GM21619 (cell line): ENCODE results near the gene ADGRE3.
A peak's percentile ranks its signal among the peaks of the same experiment; 100 is the strongest.

Source experiments
- ATAC-seq: cut with Tn5 transposase; IDR thresholded peaks from one replicate; pipeline ENCODE4 v1.9.1; 2021; ENCODE audit not compliant: unreplicated experiment

The ADGRE3 gene

GRCh38 chr19:14674764-14675163, at the start of gene ADGRE3:
ADGRE3 (minus strand) TSS chr19:14674844; CDS start chr19:14674770, 74 bp downstream.
- no peak for ATAC-seq

- ATAC-seq = no peak
Measured at GRCh38 chr19:14722127-14722526, 47.5 kb upstream of the ADGRE3 start.

GRCh38 chr19:14719162-14719561, 44.5 kb upstream of the ADGRE3 start:
- no peak for ATAC-seq

GRCh38 chr19:14718522-14719116, 44.0 kb upstream of the ADGRE3 start:
- ATAC-seq = no peak

- ATAC-seq = no peak
Measured at GRCh38 chr19:14715841-14716240, 41.2 kb upstream of the ADGRE3 start.

- ATAC-seq = no peak
Measured at GRCh38 chr19:14704450-14704849, 29.8 kb upstream of the ADGRE3 start.

GRCh38 chr19:14703833-14704232, 29.2 kb upstream of the ADGRE3 start:
- no peak for ATAC-seq

- ATAC-seq = no peak
Measured at GRCh38 chr19:14700711-14701375, 26.2 kb upstream of the ADGRE3 start.

GRCh38 chr19:14699641-14700040, 25.0 kb upstream of the ADGRE3 start:
- no peak for ATAC-seq

- no peak for ATAC-seq
Measured at GRCh38 chr19:14695471-14695870, 20.8 kb upstream of the ADGRE3 start.

- ATAC-seq = no peak
Measured at GRCh38 chr19:14694641-14695266, 20.1 kb upstream of the ADGRE3 start.

- ATAC-seq = peak; percentile 78
Measured at GRCh38 chr19:14689598-14690503, 15.2 kb upstream of the ADGRE3 start, which contains the start of gene ZNF333. ZNF333 (plus strand) TSS chr19:14690048; CDS start chr19:14693492, 3,444 bp downstream.

- ATAC-seq = no peak
Measured at GRCh38 chr19:14686411-14686810, 11.8 kb upstream of the ADGRE3 start.

GRCh38 chr19:14683439-14683838, 8.8 kb upstream of the ADGRE3 start:
- ATAC-seq = no peak

GRCh38 chr19:14682084-14682483, 7.4 kb upstream of the ADGRE3 start:
- no peak for ATAC-seq

GRCh38 chr19:14678199-14678598, 3.6 kb upstream of the ADGRE3 start:
- ATAC-seq = no peak

- ATAC-seq = no peak
Measured at GRCh38 chr19:14677464-14677863, 2.8 kb upstream of the ADGRE3 start.

- ATAC-seq = no peak
Measured at GRCh38 chr19:14676762-14677161, 2.1 kb upstream of the ADGRE3 start.

GRCh38 chr19:14673088-14673487, 1.6 kb downstream of the ADGRE3 start:
- ATAC-seq = no peak

GRCh38 chr19:14672188-14672872, 2.3 kb downstream of the ADGRE3 start:
- no peak for ATAC-seq

- ATAC-seq = no peak
Measured at GRCh38 chr19:14670408-14670807, 4.2 kb downstream of the ADGRE3 start.
